Measurements from ENCODE around the gene SIAH2. TPM values are rescaled to one million over a fixed set of nuclear protein-coding genes. Genes with fewer than 3 reads are reported as not detected.

SIAH2 gene
- total and polyA plus RNA-seq, 9 of the 15 experiments (the other 6 are each of a cell fraction or from before 2014, with no cell fraction given): 4.8 to 39.0 (median 29.9) TPM

DNA sequence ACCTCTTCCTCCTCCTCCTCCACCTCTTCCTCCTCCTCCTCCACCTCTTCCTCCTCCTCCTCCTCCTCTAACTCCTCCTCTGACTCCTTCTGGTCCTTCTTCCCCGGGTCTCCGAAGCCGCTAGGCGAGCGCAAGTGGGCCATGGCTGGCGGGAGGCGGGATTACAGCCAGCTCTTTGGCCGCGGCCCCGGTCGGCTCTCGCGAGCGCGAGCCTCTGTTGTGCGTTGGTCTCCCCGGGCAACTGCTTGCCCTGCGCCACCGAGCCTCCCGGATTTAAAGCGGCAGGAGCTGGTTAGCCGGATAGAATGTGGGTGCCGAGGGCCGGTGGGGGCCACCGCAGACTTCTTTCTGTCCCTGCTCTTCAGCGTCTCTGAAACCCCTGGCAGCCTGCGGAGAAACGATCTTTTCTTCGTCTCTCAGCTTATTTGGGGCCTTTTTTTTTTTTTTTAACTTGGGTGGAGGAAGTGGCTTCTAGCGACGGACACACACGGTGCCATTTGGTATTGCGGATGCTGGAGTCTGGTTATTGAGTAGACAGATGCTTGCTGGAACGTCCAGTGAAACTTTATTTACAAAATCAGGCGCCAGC lies 59.1 kb downstream of the SIAH2 start, which contains the start of gene ERICH6 (continued):
- TF ChIP-seq TEAD1 (CRISPR knock-in tag; IDR thresholded peaks at IDR 0.05) (no peak), ZZZ3 (IDR thresholded peaks at IDR 0.05) (no peak), STAG1 (CRISPR knock-in tag; IDR thresholded peaks at IDR 0.05; ENCODE audit: borderline replicate concordance) (no peak), DMBX1 (CRISPR knock-in tag; IDR thresholded peaks at IDR 0.05; ENCODE audit: borderline replicate concordance) (no peak), ZNF408 (CRISPR knock-in tag; IDR thresholded peaks at IDR 0.05; ENCODE audit: low read depth) (no peak), GTF2F1 (IDR thresholded peaks at IDR 0.05; ENCODE audit: low read depth, low read length) (no peak), KDM1A (IDR thresholded peaks at IDR 0.05) (no peak), FOXK2 (conservative IDR thresholded peaks at IDR 0.05 in 1 of 2, IDR thresholded peaks at IDR 0.05 in 1 of 2; ENCODE audit: low read depth in 2 of 2) (0 out of 4 replicates have a peak, but pooled peaks of 1 of the 2 experiments have one; percentile 1), FOS (IDR thresholded peaks at IDR 0.05; ENCODE audit: extremely low read depth, insufficient read length) (no peak), FOXA1 (IDR thresholded peaks at IDR 0.05; ENCODE audit: borderline replicate concordance) (no peak), CC2D1A (IDR thresholded peaks at IDR 0.05) (peak; percentile 56; the same call in 1 of the 2 replicates), SMAD1 (IDR thresholded peaks at IDR 0.05; ENCODE audit: low read depth, low read length, partially characterized antibody) (no peak), BCL6 (CRISPR knock-in tag; IDR thresholded peaks at IDR 0.05) (no peak), NRF1 (conservative IDR thresholded peaks at IDR 0.05 in 1 of 2, IDR thresholded peaks at IDR 0.05 in 1 of 2) (peak; percentile 63 to 71), KAT2B (IDR thresholded peaks at IDR 0.05; ENCODE audit: low read depth, low read length) (no peak), BACH1 (tag; IDR thresholded peaks at IDR 0.05) (no peak), CBX3 (IDR thresholded peaks at IDR 0.05; ENCODE audit: borderline replicate concordance in 1 of 2, low read length in 2 of 2) (no peak), ZNF583 (CRISPR knock-in tag; IDR thresholded peaks at IDR 0.05) (no peak), AFF4 (CRISPR knock-in tag; IDR thresholded peaks at IDR 0.05) (no peak), ZBTB8A (IDR thresholded peaks at IDR 0.05; ENCODE audit: partially characterized antibody) (no peak), ESRRA (IDR thresholded peaks at IDR 0.05; ENCODE audit: borderline replicate concordance, low read depth) (no peak)
- TF ChIP-seq, protein P1, sequence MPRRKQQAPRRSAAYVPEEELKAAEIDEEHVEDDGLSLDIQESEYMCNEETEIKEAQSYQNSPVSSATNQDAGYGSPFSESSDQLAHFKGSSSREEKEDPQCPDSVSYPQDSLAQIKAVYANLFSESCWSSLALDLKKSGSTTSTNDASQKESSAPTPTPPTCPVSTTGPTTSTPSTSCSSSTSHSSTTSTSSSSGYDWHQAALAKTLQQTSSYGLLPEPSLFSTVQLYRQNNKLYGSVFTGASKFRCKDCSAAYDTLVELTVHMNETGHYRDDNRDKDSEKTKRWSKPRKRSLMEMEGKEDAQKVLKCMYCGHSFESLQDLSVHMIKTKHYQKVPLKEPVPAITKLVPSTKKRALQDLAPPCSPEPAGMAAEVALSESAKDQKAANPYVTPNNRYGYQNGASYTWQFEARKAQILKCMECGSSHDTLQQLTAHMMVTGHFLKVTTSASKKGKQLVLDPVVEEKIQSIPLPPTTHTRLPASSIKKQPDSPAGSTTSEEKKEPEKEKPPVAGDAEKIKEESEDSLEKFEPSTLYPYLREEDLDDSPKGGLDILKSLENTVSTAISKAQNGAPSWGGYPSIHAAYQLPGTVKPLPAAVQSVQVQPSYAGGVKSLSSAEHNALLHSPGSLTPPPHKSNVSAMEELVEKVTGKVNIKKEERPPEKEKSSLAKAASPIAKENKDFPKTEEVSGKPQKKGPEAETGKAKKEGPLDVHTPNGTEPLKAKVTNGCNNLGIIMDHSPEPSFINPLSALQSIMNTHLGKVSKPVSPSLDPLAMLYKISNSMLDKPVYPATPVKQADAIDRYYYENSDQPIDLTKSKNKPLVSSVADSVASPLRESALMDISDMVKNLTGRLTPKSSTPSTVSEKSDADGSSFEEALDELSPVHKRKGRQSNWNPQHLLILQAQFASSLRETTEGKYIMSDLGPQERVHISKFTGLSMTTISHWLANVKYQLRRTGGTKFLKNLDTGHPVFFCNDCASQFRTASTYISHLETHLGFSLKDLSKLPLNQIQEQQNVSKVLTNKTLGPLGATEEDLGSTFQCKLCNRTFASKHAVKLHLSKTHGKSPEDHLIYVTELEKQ (CRISPR knock-in tag; IDR thresholded peaks at IDR 0.05): no peak
